GM21737 (cell line): ENCODE data around the gene HRC.

ENCODE experiments used
- ATAC-seq: cut with Tn5 transposase; IDR thresholded peaks from one replicate; pipeline ENCODE4 v1.9.1; 2021; ENCODE audit warnings: mild to moderate bottlenecking, moderate library complexity; ENCODE audit not compliant: unreplicated experiment

HRC gene

DNA sequence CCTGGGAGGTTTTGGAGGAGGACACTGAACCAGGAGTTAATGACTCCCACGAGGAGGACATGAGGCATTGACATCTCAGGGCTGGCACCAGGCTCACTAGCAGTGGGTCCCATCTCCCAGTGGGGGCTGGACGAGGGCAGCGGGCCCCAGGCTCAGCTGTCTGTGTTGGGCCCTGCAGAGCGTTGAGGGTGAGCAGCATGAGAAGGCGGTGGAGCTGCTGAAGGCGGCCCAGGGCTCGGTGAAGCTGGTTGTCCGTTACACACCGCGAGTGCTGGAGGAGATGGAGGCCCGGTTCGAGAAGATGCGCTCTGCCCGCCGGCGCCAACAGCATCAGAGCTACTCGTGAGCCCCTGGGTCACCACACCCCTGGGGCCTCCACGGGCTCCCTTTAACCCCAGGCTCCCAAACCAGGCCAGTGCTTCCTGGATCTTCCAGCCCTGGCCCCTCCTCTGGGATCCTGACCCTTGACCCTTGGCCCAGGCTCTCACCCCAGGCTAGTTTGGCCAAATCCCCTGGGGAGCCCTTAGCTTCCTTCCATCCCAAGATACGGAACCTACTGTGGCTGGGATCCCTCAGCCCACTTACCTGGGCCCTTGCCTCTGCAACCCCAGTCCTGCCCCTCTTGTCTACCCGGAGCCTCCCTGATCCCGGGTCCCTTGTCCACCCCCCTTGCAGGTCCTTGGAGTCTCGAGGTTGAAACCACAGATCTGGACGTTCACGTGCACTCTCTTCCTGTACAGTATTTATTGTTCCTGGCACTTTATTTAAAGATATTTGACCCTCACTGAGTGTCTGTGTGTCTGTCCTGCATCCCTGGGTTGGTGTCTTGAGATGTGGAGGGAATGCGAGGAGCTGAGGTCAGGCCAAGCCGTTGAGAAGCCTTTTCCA lies 37.3 kb downstream of the HRC start:
- ATAC-seq: no peak

GRCh38 chr19:49116544-49116943 lies 38.7 kb downstream of the HRC start:
- no peak for ATAC-seq

GRCh38 chr19:49114630-49115363 lies 40.4 kb downstream of the HRC start:
- no peak for ATAC-seq

DNA sequence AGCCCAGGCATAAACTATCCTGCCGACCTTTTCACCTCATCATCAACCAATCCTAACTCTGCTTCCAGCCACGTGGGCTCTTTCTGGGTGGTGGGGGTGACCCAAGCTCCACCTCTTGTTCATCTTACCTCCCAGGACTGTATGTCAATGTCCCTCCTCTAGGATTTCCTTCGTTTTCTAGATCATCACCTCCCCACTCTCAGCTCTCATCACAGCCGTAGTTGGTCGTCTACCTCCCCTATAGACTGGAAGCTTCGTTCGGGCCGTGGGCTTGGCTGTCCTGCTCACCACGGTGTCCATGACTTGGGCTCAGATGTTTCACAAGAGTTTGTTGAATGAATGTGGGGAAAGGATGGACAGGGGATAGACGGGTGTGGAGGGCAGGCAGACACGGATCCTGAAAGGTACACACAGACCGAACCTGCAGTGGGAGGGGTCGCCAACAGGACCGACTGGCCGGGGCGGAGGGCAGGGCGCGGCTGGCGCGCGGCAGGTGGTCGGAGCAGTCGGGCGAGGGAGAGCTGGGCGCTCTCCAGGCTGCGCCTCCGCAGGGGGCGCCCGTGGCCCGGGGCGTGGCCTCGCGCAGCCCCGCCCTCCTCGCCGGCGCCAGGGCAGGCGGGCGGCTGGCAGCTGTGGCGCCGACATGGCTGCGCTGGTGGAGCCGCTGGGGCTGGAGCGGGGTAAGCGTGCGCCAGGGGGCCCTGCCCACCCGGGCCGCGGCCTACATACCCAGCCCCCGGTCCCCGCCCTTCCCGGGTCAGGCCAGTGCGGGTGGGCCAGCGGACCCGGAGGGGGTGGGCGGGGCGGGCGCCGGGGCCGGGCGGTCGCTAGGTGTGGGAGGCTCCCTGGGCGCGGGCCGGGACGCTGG lies 41.2 kb downstream of the HRC start, which contains the start of gene LIN7B:
Gene LIN7B, plus strand, starts transcription at position 609 of the 868 bp plus-strand sequence. Its CDS starts 35 bp downstream, at position 644.
- peak; percentile 51 for ATAC-seq

DNA sequence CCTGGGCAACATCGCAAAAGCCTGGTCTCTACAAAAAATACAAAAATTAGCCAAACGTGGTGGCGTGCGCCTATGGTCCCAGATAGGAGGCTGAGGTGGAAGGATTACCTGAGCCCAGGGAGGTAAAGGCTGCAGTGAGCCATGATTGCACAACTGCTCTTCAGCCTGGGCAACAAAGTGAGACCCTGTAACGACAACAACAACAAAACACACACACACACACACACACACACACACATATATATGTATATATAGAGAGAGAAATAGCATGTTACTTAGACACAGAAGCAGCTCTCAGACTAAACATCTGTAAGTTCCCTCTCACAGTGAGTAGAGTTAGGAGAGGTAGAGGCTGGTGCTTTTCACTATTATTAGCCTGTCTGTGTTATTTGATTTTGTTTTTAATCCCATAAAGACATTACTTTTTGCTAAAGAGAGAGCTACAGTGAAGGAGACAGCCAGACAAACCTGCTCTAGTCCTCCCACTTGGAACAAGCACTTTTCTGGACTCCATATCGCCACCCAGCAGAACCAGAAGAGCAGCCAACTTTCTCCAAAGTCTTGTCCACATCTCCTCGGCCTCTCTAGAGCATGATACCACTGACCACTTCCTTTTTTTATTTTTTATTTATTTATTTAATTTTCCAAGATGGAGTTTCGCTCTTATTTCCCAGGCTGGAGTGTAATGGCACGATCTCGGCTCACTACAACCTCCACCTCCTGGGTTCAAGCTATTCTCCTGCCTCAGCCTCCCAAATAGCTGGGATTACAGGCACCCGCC lies 43.8 kb downstream of the HRC start:
- no peak for ATAC-seq

DNA sequence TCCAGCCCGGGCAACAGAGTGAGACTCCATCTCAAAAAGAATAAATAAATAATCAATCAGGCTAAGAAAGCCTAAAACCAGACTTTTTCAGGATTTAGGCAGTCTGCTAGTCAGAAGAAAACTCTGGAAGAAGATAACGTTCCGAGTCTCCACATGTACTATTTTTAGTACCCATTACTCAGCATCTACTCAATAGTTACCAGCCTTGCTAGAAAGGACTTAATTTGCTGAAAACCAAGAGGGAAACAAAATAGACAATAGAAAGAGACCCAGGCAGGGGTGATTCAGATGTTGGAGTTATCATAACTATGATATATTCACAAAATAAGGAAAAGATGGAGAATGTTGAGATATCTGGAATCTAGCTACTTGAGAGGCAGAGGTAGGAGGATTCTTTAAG lies 44.6 kb downstream of the HRC start:
- ATAC-seq: no peak

GRCh38 chr19:49109569-49110233 lies 45.5 kb downstream of the HRC start:
- ATAC-seq: no peak

- ATAC-seq: no peak
Measured at GRCh38 chr19:49109051-49109450, 46.1 kb downstream of the HRC start.

- ATAC-seq: no peak
Measured at GRCh38 chr19:49107625-49108459, 47.4 kb downstream of the HRC start.

DNA sequence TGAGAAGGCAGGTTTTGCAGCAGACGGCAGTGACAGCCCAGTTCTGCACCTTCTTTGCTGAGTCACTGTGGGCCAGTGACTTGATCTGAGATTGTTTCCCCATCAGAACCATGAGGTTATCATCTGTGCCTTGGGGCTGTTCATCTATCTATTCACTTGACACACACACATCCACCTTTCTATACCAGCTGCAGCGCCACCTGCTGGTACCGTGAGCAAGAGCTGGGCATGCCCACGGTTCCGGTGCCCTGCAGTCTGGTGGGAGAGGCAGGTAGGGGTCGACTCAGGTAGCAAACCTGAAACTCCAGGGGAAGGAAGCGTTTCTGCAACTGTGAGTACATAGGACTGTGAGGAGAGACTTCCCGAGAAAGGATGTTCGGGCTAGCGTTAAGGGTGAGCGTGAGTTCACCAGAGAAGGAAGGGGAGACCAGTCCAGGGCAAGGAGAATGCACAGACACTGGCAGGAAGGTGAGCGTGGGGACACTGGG lies 48.5 kb downstream of the HRC start:
- no peak for ATAC-seq

- no peak for ATAC-seq
Measured at GRCh38 chr19:49104229-49104864, 50.8 kb downstream of the HRC start.

- no peak for ATAC-seq
Measured at GRCh38 chr19:49103331-49104085, 51.7 kb downstream of the HRC start.

DNA sequence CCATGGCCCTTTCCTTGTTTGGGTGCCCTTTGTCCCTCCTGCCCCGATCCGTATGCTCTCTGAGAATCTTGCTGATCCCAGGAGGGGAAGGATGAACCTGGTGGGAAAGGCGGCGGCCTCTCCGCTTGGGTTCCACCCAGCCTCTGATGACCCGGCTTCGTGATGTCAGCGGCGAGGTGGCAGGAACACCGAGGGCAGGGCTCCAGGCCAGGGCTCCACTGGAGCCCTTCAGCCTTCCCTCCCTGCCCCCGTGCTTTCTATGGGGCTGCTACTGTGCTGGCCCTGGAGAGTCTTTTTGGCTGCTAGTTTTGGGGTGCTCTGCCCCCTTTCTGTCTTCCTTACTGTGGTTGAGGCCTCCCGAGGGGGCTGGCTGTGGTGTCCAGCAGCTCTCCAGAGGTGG lies 52.9 kb downstream of the HRC start:
- no peak for ATAC-seq
